K562 (cell line): ENCODE results near the gene SPOCD1.

Experiments
- CBFB ChIP-seq: sonication (generic); formaldehyde crosslinking; IDR thresholded peaks from 2 replicates; pipeline ENCODE4 v1.4.0; 2020; ENCODE audit warnings: mild to moderate bottlenecking, missing genetic modification reagents
- CREB1 ChIP-seq, 2 experiments: sonication (generic) in 1 of 2; formaldehyde crosslinking in 1 of 2; IDR thresholded peaks; 2 replicates each; pipeline versions ENCODE4 v1.6.1 to v1.8.0; 2012 to 2022; ENCODE audit warnings: inconsistent platforms in 1 of 2, mild to moderate bottlenecking in 1 of 2, missing genetic modification reagents in 1 of 2, moderate library complexity in 1 of 2
- EP300 ChIP-seq: IDR thresholded peaks from 2 replicates; pipeline ENCODE4 v1.6.1; 2012; ENCODE audit warnings: low read length, improper control_type of control experiment
- JUND ChIP-seq, 2 experiments: IDR thresholded peaks; 2 replicates in 1 of 2; 3 replicates in 1 of 2; pipeline ENCODE4 v1.6.1; 2011; ENCODE audit warnings: borderline replicate concordance in 2 of 2, low read depth in 2 of 2, low read length in 2 of 2, improper control_type of control experiment in 1 of 2, missing biosample characterization in 1 of 2, missing genetic modification characterization in 1 of 2, missing genetic modification reagents in 1 of 2
- KDM2B ChIP-seq: fragments of 250-450 bp; sonication (Bioruptor Pico); IDR thresholded peaks from 2 replicates; pipeline ENCODE4 v1.8.0; 2021; ENCODE audit warnings: mild to moderate bottlenecking, moderate library complexity
- KLF13 ChIP-seq: fragments of 450-650 bp; IDR thresholded peaks from 2 replicates; pipeline ENCODE4 v1.6.1; 2016; ENCODE audit warnings: missing genetic modification characterization, low read depth, mild to moderate bottlenecking, missing compliant biosample characterization, moderate library complexity, borderline replicate concordance
- NR2C2 ChIP-seq, 2 experiments: fragments of 200-800 bp in 1 of 2; sonication (Bioruptor generic) in 1 of 2; sonication (generic) in 1 of 2; formaldehyde crosslinking in 1 of 2; IDR thresholded peaks; 2 replicates each; pipeline versions ENCODE4 v1.6.1 to v1.8.0; 2016 to 2022; ENCODE audit warnings: mild to moderate bottlenecking in 1 of 2, missing compliant biosample characterization in 1 of 2, missing genetic modification characterization in 1 of 2, missing genetic modification reagents in 1 of 2
- POLR2A ChIP-seq: fragments of 450-650 bp; conservative IDR thresholded peaks from 2 replicates; pipeline ENCODE4 v1.6.1; 2016
- ZHX1 ChIP-seq: fragments of 150-350 bp; conservative IDR thresholded peaks from 2 replicates; pipeline ENCODE4 v1.6.1; 2014; ENCODE audit warnings: low read length
- ZZZ3 ChIP-seq: fragments of 450-650 bp; IDR thresholded peaks from 2 replicates; pipeline ENCODE4 v1.6.1; 2016; ENCODE audit warnings: antibody characterized with exemption, mild to moderate bottlenecking, moderate library complexity
- TF ChIP-seq, protein P1 (sequence below): sonication (generic); formaldehyde crosslinking; IDR thresholded peaks from 2 replicates; pipeline ENCODE4 v1.8.1; 2022; ENCODE audit warnings: missing genetic modification reagents
- TF ChIP-seq, protein P2 (sequence below), 3 experiments: IDR thresholded peaks in 2 of 3; conservative IDR thresholded peaks in 1 of 3; 2 replicates each; pipeline ENCODE4 v1.5.1; 2011 to 2012; ENCODE audit warnings: low read length in 3 of 3, mild to moderate bottlenecking in 3 of 3, control low read depth in 2 of 3, improper control_type of control experiment in 1 of 3, inconsistent platforms in 1 of 3, low read depth in 1 of 3, mixed read lengths in 1 of 3, moderate library complexity in 1 of 3; ENCODE audit not compliant: insufficient read depth in 2 of 3
- TF ChIP-seq, protein P3 (sequence below), 2 experiments: fragments of 450-650 bp; formaldehyde crosslinking in 1 of 2; IDR thresholded peaks; 2 replicates each; pipeline versions ENCODE4 v1.4.0 to v1.6.1; 2014 to 2020; ENCODE audit warnings: mild to moderate bottlenecking in 2 of 2, borderline replicate concordance in 1 of 2, low read depth in 1 of 2

DNA sequence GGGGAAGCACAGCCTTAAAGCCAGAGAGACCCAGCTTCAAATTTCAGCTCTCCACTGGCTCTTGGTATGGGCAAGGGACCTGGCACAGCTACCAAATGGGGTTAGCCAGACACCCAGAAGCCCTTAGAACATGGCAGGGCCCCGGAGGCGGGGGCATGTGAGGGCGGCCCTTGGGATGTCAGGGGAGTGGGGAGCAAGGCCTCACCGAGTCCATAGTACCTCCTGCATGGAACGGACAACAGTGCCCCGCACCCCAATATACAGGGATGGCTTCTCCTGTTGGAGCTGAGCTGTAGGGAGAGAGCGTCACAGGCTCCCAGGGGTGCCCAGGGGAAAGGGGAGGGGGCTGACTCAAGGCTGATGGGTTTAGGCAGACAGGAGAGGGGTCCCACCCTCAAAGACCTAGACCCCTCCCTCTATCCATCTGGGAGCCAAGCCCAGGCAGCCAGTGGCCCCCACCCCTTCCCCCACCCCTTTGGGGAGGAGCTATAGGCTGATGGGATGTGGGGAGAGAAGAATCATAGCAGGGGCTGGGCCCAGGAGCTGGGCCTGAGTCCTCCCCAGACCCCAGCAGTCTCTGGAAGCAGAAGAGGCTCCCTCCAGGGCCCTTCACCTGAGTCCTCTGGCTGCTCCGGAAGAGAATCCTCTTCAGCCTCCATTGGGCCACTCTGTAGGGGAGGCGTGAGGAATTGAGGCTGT, 16.5 kb downstream of the SPOCD1 start:
- TF ChIP-seq, protein P1, sequence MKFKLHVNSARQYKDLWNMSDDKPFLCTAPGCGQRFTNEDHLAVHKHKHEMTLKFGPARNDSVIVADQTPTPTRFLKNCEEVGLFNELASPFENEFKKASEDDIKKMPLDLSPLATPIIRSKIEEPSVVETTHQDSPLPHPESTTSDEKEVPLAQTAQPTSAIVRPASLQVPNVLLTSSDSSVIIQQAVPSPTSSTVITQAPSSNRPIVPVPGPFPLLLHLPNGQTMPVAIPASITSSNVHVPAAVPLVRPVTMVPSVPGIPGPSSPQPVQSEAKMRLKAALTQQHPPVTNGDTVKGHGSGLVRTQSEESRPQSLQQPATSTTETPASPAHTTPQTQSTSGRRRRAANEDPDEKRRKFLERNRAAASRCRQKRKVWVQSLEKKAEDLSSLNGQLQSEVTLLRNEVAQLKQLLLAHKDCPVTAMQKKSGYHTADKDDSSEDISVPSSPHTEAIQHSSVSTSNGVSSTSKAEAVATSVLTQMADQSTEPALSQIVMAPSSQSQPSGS (CRISPR knock-in tag): no peak
- TF ChIP-seq, protein P2, sequence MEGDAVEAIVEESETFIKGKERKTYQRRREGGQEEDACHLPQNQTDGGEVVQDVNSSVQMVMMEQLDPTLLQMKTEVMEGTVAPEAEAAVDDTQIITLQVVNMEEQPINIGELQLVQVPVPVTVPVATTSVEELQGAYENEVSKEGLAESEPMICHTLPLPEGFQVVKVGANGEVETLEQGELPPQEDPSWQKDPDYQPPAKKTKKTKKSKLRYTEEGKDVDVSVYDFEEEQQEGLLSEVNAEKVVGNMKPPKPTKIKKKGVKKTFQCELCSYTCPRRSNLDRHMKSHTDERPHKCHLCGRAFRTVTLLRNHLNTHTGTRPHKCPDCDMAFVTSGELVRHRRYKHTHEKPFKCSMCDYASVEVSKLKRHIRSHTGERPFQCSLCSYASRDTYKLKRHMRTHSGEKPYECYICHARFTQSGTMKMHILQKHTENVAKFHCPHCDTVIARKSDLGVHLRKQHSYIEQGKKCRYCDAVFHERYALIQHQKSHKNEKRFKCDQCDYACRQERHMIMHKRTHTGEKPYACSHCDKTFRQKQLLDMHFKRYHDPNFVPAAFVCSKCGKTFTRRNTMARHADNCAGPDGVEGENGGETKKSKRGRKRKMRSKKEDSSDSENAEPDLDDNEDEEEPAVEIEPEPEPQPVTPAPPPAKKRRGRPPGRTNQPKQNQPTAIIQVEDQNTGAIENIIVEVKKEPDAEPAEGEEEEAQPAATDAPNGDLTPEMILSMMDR (IDR thresholded peaks at IDR 0.05 in 2 of 3, conservative IDR thresholded peaks at IDR 0.05 in 1 of 3; ENCODE audit: insufficient read depth in 2 of 3, low read depth in 1 of 3, low read length in 3 of 3): no peak
- TF ChIP-seq EP300 (no peak), CBFB (CRISPR knock-in tag) (no peak), ZHX1 (no peak), NR2C2 (CRISPR knock-in tag; IDR thresholded peaks at IDR 0.05) (no peak), NR2C2 (tag; IDR thresholded peaks at IDR 0.05) (no peak), JUND (IDR thresholded peaks at IDR 0.05; ENCODE audit: borderline replicate concordance, low read depth, low read length) (no peak), JUND (tag; IDR thresholded peaks at IDR 0.05; ENCODE audit: borderline replicate concordance, low read depth, low read length) (no peak), KLF13 (tag) (no peak), ZZZ3 (no peak), POLR2A (no peak), CREB1 (IDR thresholded peaks at IDR 0.05) (no peak), CREB1 (CRISPR knock-in tag; IDR thresholded peaks at IDR 0.05) (no peak), KDM2B (CRISPR knock-in tag) (no peak)
- TF ChIP-seq, protein P3, sequence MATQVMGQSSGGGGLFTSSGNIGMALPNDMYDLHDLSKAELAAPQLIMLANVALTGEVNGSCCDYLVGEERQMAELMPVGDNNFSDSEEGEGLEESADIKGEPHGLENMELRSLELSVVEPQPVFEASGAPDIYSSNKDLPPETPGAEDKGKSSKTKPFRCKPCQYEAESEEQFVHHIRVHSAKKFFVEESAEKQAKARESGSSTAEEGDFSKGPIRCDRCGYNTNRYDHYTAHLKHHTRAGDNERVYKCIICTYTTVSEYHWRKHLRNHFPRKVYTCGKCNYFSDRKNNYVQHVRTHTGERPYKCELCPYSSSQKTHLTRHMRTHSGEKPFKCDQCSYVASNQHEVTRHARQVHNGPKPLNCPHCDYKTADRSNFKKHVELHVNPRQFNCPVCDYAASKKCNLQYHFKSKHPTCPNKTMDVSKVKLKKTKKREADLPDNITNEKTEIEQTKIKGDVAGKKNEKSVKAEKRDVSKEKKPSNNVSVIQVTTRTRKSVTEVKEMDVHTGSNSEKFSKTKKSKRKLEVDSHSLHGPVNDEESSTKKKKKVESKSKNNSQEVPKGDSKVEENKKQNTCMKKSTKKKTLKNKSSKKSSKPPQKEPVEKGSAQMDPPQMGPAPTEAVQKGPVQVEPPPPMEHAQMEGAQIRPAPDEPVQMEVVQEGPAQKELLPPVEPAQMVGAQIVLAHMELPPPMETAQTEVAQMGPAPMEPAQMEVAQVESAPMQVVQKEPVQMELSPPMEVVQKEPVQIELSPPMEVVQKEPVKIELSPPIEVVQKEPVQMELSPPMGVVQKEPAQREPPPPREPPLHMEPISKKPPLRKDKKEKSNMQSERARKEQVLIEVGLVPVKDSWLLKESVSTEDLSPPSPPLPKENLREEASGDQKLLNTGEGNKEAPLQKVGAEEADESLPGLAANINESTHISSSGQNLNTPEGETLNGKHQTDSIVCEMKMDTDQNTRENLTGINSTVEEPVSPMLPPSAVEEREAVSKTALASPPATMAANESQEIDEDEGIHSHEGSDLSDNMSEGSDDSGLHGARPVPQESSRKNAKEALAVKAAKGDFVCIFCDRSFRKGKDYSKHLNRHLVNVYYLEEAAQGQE (IDR thresholded peaks at IDR 0.05; ENCODE audit: borderline replicate concordance): no peak
- TF ChIP-seq, protein P3 (CRISPR knock-in tag; IDR thresholded peaks at IDR 0.05; ENCODE audit: low read depth): no peak
